Inflammatory macrophage treated with lipopolysaccharide for 1 hour (primary cell): ENCODE data around the gene BAD.
A peak's percentile ranks its signal among the peaks of the same experiment; 100 is the strongest.
"Not testable (repeated sequence)": the region's sequence is repeated elsewhere in the genome, so short reads cannot be mapped to it uniquely, and the experiment has no call there.

Experiments used
- DNase-seq, 2 donors: peaks; one replicate each; pipeline ENCODE4 v3.0.0-alpha.2; 2020 to 2022

BAD gene

GRCh38 chr11:64255135-64256128 lies 29.0 kb downstream of the BAD start:
- DNase-seq = no peak

DNA sequence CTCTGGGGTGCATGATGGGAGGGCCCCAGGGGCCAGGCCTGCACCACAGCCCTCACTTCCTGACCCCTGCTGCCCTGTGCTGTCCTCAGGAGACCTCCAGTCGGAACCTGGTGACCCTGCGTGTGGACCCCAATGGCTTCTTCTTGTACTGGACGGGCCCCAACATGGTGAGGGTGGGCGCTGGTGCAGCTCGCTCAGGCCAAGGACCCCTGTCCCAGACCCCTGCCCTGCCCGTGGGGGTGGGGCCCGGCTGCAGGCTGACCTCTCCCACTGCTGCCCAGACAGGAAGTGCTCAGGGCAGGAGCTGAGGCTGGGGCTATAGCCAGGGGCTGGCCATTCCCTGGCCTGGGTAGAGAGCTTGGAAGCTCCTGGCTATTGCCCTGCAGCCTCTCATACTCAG lies 30.1 kb downstream of the BAD start:
- DNase-seq = no peak

- no peak for DNase-seq
Measured at GRCh38 chr11:64253481-64253880, 31.0 kb downstream of the BAD start.

GRCh38 chr11:64253043-64253442 lies 31.4 kb downstream of the BAD start:
- no peak for DNase-seq

DNA sequence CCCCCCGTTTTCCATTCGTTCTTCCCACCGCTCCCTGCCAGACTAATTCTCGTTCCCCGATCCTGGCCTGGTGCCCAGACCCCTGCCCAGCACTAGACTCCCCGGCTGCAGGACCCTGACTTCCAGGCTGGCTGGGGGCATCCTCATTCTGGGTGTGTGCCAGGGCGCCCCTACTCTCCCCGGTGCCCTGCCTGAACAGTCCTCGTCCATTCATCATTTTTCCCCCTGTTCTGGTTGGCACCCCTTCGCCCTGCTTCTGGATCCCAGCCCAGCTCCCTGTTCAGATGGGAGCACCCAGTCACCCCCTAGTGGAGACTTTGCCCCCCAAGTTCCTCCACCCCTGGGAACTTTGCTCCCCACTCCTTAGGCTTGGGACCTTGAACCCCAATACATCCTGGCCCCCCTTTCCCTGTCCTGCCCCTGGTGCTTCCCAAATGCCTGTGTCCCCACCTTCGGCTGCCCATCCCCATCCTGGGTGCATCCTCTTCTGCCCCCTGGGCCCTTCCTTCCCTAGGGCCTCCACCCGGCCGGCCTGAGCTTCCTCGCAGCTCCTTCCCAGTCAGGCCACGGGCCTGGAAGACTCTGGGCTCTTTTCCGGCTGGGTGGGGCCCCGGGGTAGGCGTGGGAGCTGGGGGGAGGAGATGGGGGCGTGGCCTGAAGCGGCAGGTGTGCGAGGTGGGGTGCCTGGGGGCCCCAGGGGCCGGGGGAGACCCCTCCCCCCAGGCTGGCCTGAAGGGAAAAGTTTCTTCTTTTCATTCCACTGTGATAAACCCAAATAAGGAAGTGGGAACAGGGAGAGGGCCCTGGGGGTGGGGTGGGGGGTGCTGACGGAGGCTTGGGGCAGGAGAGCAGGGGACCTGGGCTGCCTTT lies 32.2 kb downstream of the BAD start:
- peak in 1 of 2 donors; percentile 42 for DNase-seq

GRCh38 chr11:64251753-64252002 lies 32.8 kb downstream of the BAD start:
- DNase-seq = no peak

DNA sequence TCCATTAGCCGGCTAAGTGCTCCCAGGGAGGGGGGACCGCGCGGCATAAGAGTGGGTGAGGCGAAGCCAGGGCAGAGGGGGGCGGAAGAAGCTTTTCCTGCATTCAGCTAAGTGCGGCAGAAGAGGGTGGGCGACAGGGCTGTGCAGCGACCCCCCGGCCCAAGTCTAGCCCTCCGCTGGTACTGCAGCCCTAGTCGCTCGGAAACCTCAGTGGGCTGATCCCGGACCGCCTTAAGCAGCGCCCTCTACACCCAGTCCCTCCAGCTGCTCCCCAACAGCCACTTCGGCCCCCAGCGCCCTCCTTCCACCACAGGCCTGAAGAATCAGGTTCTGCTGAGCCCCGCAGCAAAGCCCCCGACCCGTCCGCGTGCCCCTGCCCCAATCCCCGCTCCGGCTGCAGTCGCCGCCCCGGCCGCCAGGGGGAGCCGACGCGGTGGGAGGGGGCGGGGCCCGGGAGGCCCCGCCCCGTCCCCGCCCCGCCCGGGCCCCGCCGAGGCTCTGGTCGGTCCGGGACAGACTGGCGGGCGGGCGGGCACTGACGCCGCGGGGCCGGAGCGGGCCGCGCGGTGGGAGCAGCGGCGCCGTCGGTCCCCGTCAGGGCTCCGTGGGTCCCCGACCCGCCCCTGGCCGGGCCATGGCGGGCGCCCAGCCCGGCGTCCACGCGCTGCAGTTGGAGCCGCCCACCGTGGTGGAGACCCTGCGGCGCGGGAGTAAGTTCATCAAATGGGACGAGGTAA lies 33.3 kb downstream of the BAD start, which contains the start of gene PLCB3:
PLCB3 (plus strand) TSS at position 515 of the 737 bp plus-strand sequence; CDS start at position 635, 120 bp downstream.
- DNase-seq = peak; percentile 39 to 77

DNA sequence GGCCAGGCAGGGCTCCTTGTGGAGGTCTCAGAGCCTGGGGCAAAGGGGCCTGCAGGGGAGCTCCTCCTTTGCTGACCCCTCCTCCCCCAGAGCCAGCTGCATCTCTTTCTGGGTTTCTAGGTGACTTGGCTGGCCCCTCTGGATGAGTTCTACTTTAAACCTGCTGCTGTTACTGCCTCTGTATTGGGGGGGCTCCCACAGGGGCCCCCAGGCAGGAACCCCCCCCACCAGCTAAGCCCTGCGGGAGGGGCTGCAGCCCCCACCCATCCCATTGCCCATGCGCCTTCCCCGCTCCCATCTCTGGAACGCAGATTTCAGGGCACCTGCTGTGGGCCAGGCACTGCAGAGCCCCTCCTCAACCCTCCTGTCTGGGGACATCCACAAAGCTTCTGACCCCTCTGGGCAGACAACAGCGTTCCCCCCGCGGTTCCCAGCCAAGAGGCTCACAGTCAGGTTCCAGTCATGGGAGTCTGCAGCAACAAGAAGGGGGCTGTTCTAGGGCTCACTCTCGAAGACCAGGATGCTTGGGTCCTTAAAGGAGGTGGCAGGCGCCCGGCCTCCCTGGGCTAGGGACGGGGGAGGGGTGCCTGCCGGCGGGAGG lies 34.0 kb downstream of the BAD start:
- no peak for DNase-seq

GRCh38 chr11:64249563-64250414 lies 34.7 kb downstream of the BAD start:
- DNase-seq = no peak

GRCh38 chr11:64249038-64249437 lies 35.4 kb downstream of the BAD start:
- DNase-seq = no peak

GRCh38 chr11:64248578-64248977 lies 35.9 kb downstream of the BAD start:
- DNase-seq = no peak

DNA sequence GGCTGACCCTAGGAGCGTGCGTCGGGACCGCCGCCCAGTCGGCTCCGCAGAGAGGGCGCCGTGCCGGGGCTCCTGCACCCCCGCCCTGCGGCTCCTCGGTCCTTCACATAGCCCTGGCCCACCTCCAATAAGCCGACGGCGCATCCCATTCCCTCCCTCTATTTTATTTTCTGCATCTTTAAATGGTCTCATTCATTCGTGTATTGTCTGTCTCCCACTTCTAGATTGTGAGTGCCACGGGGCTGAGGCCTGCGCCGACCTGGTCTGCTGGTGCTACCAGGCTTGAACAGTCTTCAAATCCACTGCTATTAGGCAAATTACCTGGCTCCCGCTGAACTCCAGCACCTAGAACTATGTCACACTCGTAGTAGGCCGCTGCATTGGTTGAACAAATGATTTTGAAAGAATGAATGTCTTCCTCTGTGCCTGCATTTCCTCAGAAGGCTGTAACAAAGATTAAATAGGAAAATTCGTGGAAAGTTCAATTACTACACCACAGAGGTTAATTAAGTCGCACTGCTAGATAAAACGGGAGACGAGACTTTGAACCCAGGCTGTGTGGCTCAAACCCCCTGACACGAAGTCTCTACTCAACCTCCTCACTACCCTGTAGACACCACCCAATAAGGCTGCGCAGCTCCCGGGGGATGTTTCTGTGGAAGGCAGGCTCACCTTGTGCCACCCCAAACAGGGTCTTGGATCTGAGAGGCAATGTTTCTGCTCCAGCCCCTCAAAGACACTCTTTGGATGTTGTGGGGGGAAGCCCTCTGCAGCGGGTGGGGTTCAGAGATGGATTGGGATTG lies 36.5 kb downstream of the BAD start:
- DNase-seq = no peak

- DNase-seq = peak; percentile 78 to 79
Measured at GRCh38 chr11:64246871-64247728, 37.4 kb downstream of the BAD start, which contains the start of gene PPP1R14B. Gene PPP1R14B (minus strand): TSS chr11:64246943. CDS start chr11:64246673, 270 bp downstream.

- not testable (repeated sequence) for DNase-seq
Measured at GRCh38 chr11:64246621-64246870, 37.9 kb downstream of the BAD start.

DNA sequence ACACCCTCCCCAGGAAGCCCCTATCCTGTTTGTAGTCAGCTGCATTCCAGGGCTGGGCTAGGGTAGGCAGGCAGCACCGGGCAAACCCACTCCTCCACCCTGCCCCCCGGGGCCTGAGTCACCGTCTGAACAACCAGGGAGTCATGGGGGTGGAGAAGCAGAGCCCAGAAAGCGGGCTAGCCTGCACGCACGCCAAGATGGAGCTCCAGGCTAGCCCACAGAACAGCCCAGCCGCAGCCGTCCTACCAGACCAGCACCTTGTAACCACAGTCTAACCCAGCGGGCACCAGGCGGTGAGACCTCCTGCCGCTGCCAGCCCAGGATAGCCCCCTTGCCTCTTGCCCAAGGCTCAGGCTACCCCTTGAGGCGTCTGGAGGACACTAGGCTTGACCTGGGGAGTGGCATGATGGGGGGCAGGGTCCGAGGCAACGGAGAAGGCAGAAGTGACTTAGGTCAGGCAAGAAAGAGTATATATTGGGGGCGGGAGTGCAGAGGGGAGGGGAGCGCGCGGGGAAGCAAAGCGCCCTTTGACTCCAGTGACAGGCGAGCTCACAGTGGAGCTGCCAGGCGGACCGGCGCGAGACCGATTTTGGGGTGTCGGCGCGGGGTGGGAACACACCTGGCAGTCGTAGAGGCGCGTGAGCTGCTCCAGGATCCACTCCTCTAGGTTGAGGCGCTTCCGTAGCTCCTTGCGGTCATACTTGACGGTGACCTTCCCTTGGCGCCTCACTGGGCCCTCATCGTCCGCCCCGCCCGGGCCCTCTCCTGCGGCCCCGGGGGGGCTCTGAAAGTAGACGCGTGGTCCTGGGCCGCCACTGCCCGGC lies 38.5 kb downstream of the BAD start:
- peak; percentile 56 to 70 for DNase-seq

DNA sequence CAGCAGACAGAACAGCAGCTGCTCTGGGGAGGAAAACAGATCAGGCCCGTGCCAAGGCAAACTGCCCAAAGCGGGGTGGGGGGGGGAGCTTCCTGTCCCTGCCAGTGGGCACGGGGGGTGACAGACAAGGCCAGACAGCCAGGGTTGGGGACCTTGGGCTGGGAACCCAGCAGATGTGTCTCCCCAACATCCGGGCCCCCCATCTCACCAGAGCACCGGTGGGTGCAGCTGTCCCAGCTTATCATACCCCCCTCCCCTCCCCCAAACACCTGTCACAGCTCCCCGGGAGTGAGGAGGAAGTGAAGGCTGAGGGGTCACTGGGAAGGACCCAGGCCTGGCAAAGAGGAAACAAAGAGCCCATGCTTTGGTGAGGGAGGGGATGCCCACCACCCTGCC lies 39.1 kb downstream of the BAD start:
- DNase-seq = no peak

GRCh38 chr11:64244966-64245365 lies 39.5 kb downstream of the BAD start:
- DNase-seq = no peak

DNA sequence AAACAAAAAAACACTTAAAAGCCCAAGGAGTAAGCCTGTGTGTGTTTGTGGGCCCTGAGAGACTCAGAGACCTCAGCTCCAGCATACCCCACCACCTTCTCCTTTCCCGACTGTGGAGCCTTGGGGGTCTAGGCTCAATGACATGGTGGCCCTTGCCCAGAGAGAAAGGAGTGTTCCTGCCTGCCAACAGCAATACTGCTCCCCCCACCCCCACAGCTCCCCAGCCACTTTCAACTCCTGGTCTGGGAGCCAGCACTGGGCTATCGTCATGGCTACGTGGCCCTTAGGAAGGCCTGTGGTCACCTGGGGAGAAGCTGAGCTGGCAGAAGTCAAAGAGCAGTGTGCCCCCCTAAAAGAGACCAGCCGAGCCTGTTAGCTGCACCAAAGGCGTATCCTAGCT lies 40.4 kb downstream of the BAD start:
- no peak for DNase-seq

DNA sequence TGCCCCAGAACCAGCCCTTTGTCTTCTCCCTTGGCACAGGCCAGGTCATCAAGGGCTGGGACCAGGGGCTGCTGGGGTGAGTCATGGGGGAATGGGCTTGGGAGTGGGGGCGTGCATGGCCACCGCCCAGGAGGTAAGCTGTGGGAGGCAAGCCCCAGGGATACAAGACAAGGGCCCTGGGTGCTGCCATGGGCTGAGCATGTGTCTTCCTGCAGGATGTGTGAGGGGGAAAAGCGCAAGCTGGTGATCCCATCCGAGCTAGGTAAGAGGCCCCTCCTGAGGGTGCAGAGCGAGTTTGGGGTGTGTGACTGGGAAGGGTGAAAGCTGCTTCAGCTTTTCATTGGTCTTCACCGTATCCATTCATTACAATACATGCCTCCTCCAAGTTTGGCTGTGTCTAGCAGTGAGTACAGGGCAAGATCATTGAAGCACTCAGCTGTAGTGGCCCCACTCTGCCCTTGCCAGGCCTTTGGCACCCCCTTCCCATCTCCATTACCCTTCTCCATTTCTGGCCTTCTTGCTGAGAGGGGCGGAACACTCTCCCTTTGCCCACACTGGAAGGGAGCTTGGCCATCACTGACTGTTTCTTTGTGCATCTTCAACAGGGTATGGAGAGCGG lies 41.1 kb downstream of the BAD start:
- DNase-seq = no peak
